ENCODE measurements around the gene DKKL1.

DNA sequence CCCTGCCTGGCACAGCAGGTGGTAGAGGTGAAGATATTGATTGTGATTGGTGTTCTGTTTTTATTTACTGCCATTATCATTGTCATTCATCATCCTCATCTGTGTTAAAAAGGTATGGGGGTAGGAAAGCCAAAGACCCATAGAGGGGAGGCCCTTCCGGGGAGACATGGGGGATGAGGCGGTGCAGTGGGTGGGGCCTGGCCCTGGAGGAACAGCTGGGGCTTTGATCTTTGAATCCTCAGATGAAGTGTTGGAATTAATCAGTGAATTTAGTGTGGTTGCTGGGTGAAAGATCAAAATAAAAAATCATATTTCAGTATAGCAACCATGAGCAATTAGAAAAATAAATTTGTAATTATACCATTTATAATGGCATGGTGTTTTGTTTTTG, 52.1 kb downstream of the DKKL1 start:
- TF ChIP-seq CTCF (IDR thresholded peaks at IDR 0.05) (no peak), POLR2AphosphoS5 (IDR thresholded peaks at IDR 0.05; ENCODE audit: low read depth, low read length) (no peak), REST (IDR thresholded peaks at IDR 0.05; ENCODE audit: insufficient read depth in 1 of 2, low read depth in 2 of 2, low read length in 1 of 2) (no peak)

Measured in Panc1 (cell line).